CD14-positive monocyte (primary cell): Measurements from ENCODE around the gene INPP5A. TPM values are rescaled to one million over a fixed set of nuclear protein-coding genes. Genes with fewer than 3 reads are reported as not detected.

Source experiments
- DNase-seq, 3 donors: peaks; one replicate each; pipeline ENCODE4 v3.0.0-alpha.2; 2011 to 2022
- H2AFZ ChIP-seq: 2 replicates; pipeline ENCODE4 v1.6.0; 2012; ENCODE audit warnings: mild to moderate bottlenecking, low read depth, low read length, inconsistent platforms; ENCODE audit not compliant: insufficient read depth, poor library complexity, severe bottlenecking
- H3K27ac ChIP-seq, 2 donors: 1 replicate in 1 of 2; 2 replicates in 1 of 2; pipeline ENCODE4 v1.5.1; 2012 to 2013; ENCODE audit warnings: low read length in 2 of 2, control low read depth in 1 of 2, inconsistent platforms in 1 of 2, low read depth in 1 of 2, mild to moderate bottlenecking in 1 of 2
- H3K27me3 ChIP-seq, 2 donors: one replicate each; pipeline versions ENCODE4 v1.6.0 to v1.6.1; 2011 to 2013; ENCODE audit warnings: low read length in 2 of 2; ENCODE audit not compliant: control insufficient read depth in 2 of 2, insufficient read depth in 2 of 2
- H3K36me3 ChIP-seq, 2 donors: replicated peaks in 1 of 2; 1 replicate in 1 of 2; 2 replicates in 1 of 2; pipeline versions ENCODE4 v1.5.1 to v1.6.1; 2012 to 2013; ENCODE audit warnings: low read length in 2 of 2, control low read depth in 1 of 2, inconsistent platforms in 1 of 2, mild to moderate bottlenecking in 1 of 2; ENCODE audit not compliant: insufficient read depth in 2 of 2, control insufficient read depth in 1 of 2
- H3K4me1 ChIP-seq, 2 donors: 1 replicate in 1 of 2; 2 replicates in 1 of 2; pipeline versions ENCODE4 v1.5.1 to v1.6.1; 2012 to 2013; ENCODE audit warnings: low read length in 2 of 2, control low read depth in 1 of 2, inconsistent platforms in 1 of 2, mild to moderate bottlenecking in 1 of 2, moderate library complexity in 1 of 2; ENCODE audit not compliant: insufficient read depth in 2 of 2, control insufficient read depth in 1 of 2
- H3K4me2 ChIP-seq: replicated peaks from 2 replicates; pipeline ENCODE3; 2012; ENCODE audit warnings: low read length, moderate library complexity, mild to moderate bottlenecking; ENCODE audit not compliant: poor library complexity, severe bottlenecking; ENCODE audit errors: extremely low read depth
- H3K4me3 ChIP-seq, 3 experiments: fragments of 200-600 bp in 1 of 3; sonication (generic) in 1 of 3; replicated peaks in 1 of 3; 1 replicate in 2 of 3; 2 replicates in 1 of 3; pipeline ENCODE4 v1.5.1; 2011 to 2013; ENCODE audit warnings: low read length in 3 of 3, mild to moderate bottlenecking in 3 of 3, control low read depth in 2 of 3, low read depth in 2 of 3, inconsistent platforms in 1 of 3, moderate library complexity in 1 of 3
- H3K79me2 ChIP-seq: 2 replicates; pipeline ENCODE4 v1.6.0; 2012; ENCODE audit warnings: mild to moderate bottlenecking, control low read depth, inconsistent platforms, low read length, moderate library complexity; ENCODE audit not compliant: insufficient read depth
- H3K9ac ChIP-seq: 2 replicates; pipeline ENCODE4 v1.6.0; 2017; ENCODE audit warnings: low read length, mild to moderate bottlenecking; ENCODE audit not compliant: insufficient read depth, poor library complexity, severe bottlenecking
- H3K9me3 ChIP-seq, 2 donors: replicated peaks in 1 of 2; 1 replicate in 1 of 2; 2 replicates in 1 of 2; pipeline versions ENCODE4 v1.5.1 to v1.6.1; 2012 to 2013; ENCODE audit warnings: low read length in 2 of 2, control low read depth in 1 of 2; ENCODE audit not compliant: control insufficient read depth in 1 of 2, insufficient read depth in 1 of 2
- H4K20me1 ChIP-seq: 2 replicates; pipeline ENCODE4 v1.6.0; 2012; ENCODE audit warnings: mild to moderate bottlenecking, low read length, control low read depth, moderate library complexity; ENCODE audit not compliant: insufficient read depth
- H3K27ac Mint-ChIP-seq, 7 donors: one replicate each; pipeline ENCODE4 v1.8.0; 2020; ENCODE audit warnings: mild to moderate bottlenecking in 7 of 7, mixed read lengths in 7 of 7, moderate library complexity in 6 of 7, inconsistent platforms in 2 of 7
- H3K27me3 Mint-ChIP-seq, 3 donors: one replicate each; pipeline ENCODE4 v1.8.0; 2021 to 2022; ENCODE audit warnings: low read depth in 3 of 3, mild to moderate bottlenecking in 3 of 3, mixed read lengths in 3 of 3, moderate library complexity in 3 of 3, inconsistent platforms in 1 of 3
- H3K36me3 Mint-ChIP-seq, 2 donors: one replicate each; pipeline ENCODE4 v1.8.0; 2020; ENCODE audit warnings: mixed read lengths in 2 of 2, inconsistent platforms in 1 of 2, mild to moderate bottlenecking in 1 of 2
- H3K4me1 Mint-ChIP-seq: one replicate; pipeline ENCODE4 v1.8.0; 2020; ENCODE audit warnings: mild to moderate bottlenecking, mixed read lengths
- H3K4me3 Mint-ChIP-seq, 2 donors: one replicate each; pipeline ENCODE4 v1.8.0; 2020; ENCODE audit warnings: mild to moderate bottlenecking in 2 of 2, mixed read lengths in 2 of 2, moderate library complexity in 1 of 2
- H3K9me3 Mint-ChIP-seq, 7 donors: one replicate each; pipeline ENCODE4 v1.8.0; 2020 to 2022; ENCODE audit warnings: mixed read lengths in 7 of 7, mild to moderate bottlenecking in 6 of 7, moderate library complexity in 6 of 7, inconsistent platforms in 2 of 7
- CTCF ChIP-seq: fragments of 200-600 bp; IDR thresholded peaks from one replicate; pipeline ENCODE4 v1.8.0; 2022; ENCODE audit warnings: antibody characterized with exemption, mild to moderate bottlenecking
- WGBS: methylation state at CpG from one replicate; pipeline ENCODE4 v1.1.5; 2013; ENCODE audit warnings: missing lambda C conversion rate; ENCODE audit not compliant: insufficient coverage; 5-methylcytosine and 5-hydroxymethylcytosine counted together
- intact Hi-C, 2 donors: fragments of 100-400 bp; cut with micrococcal nuclease; formaldehyde crosslinking; loops; one replicate each; pipeline versions ENCODE4 v1.15.0 to v1.15.1; 2023
- polyA plus RNA-seq, 3 donors: library from polyadenylated mRNA; depleted of rRNA in 1 of 3; unstranded in 2 of 3; stranded (reverse) in 1 of 3; fragments of 300-500 nt in 2 of 3; fragments of >200 nt in 1 of 3; fragmentation: Illumina TruSeq in 2 of 3; gene quantifications; 1 replicate in 2 of 3; 2 replicates in 1 of 3; pipeline ENCODE4 v1.2.3, GENCODE V29; 2012 to 2021

The INPP5A gene
- polyA plus RNA-seq, 3 donors = 0.87 to 17.2 (median 2.9) TPM

GRCh38 chr10:132550366-132551092, 12.9 kb downstream of the INPP5A start:
- TF ChIP-seq CTCF = no peak
- Histone ChIP-seq H3K79me2 (peaks cover 98% of the 10 kb centered on the region), H3K9ac (peak overlapping the region; percentile 28), H3K4me1 (peaks cover 72 to 85% of the 10 kb centered on the region in 2 donors), H2AFZ (no peak overlapping the region), H3K36me3 (no peaks in the 10 kb centered on the region), H3K4me2 (peak overlapping the region; percentile 68), H3K4me3 (peak overlapping the region in 1 of 3 experiments; percentile 55), H4K20me1 (peaks cover 76% of the 10 kb centered on the region), H3K9me3 (no peaks in the 10 kb centered on the region), H3K27ac (peak overlapping the region; percentile 78 to 83), H3K27me3 (no peaks in the 10 kb centered on the region)
- peaks cover 11 to 18% of the 10 kb centered on the region in 2 donors for H3K36me3 Mint-ChIP-seq
- peaks cover 0 to 4% (median 0%) of the 10 kb centered on the region in 3 donors for H3K27me3 Mint-ChIP-seq
- DNase-seq = peak in 1 of 3 donors; percentile 7
- peaks cover 62% of the 10 kb centered on the region for H3K4me1 Mint-ChIP-seq
- no peak overlapping the region for H3K4me3 Mint-ChIP-seq
- intact Hi-C loops = no loop called here
- 83% methylated on average over 20 of the region's 20 CpGs for WGBS
- no peaks in the 10 kb centered on the region for H3K9me3 Mint-ChIP-seq
- H3K27ac Mint-ChIP-seq = peak overlapping the region in 6 of 7 donors; percentile 86 to 94 (median 92)

- H3K27me3 ChIP-seq = no peaks in the 10 kb centered on the region
- no peak overlapping the region for H2AFZ ChIP-seq
- peaks cover 0 to 4% (median 0%) of the 10 kb centered on the region in 3 donors for H3K27me3 Mint-ChIP-seq
- 0% methylated on average over 11 of the region's 15 CpGs for WGBS
- peaks cover 55% of the 10 kb centered on the region for H3K4me1 Mint-ChIP-seq
- H3K36me3 ChIP-seq = no peaks in the 10 kb centered on the region
- H3K4me2 ChIP-seq = peak overlapping the region; percentile 68
- H3K9ac ChIP-seq = peak overlapping the region; percentile 28
- peaks cover 76% of the 10 kb centered on the region for H4K20me1 ChIP-seq
- peak overlapping the region; percentile 78 to 83 for H3K27ac ChIP-seq
- peak; percentile 71 to 87 (median 85) for DNase-seq
- H3K9me3 Mint-ChIP-seq = no peaks in the 10 kb centered on the region
- peak overlapping the region; percentile 65 to 85 for H3K4me3 Mint-ChIP-seq
- H3K36me3 Mint-ChIP-seq = peaks cover 7 to 17% of the 10 kb centered on the region in 2 donors
- peak overlapping the region in 1 of 3 experiments; percentile 55 for H3K4me3 ChIP-seq
- H3K27ac Mint-ChIP-seq = peak overlapping the region in 6 of 7 donors; percentile 86 to 94 (median 92)
- no peak for TF ChIP-seq CTCF
- peaks cover 98% of the 10 kb centered on the region for H3K79me2 ChIP-seq
- intact Hi-C loops = no loop called here
- H3K4me1 ChIP-seq = peaks cover 72 to 85% of the 10 kb centered on the region in 2 donors
- no peaks in the 10 kb centered on the region for H3K9me3 ChIP-seq
These were observed 13.7 kb downstream of the INPP5A start for GRCh38 chr10:132551093-132551807.
